Measurements from ENCODE around the gene CDH12. TPM values are rescaled to one million over a fixed set of nuclear protein-coding genes. Genes with fewer than 3 reads are reported as not detected.

Gene CDH12
- total RNA-seq, 1 experiment from 2014 or later: not detected

DNA sequence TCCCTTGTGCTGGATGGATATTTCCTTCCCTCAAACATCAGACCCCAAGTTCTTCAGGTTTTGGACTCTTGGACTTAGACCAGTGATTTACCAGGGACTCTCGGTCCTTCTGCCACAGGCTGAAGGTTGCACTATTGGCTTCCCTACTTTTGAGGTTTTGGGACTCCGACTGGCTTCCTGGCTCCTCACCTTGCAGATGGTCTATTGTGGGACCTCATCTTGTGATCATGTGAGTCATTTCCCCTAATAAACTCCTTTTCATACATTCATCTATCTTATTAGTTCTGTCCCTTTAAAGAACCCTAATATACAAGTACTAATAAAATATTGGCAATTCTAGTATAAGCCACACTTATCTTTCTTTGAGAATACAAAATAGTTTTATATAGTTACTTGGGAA is 1078.9 kb downstream of the CDH12 start (continued):
- no peak for TF ChIP-seq EZH2 (IDR thresholded peaks at IDR 0.05)

DNA sequence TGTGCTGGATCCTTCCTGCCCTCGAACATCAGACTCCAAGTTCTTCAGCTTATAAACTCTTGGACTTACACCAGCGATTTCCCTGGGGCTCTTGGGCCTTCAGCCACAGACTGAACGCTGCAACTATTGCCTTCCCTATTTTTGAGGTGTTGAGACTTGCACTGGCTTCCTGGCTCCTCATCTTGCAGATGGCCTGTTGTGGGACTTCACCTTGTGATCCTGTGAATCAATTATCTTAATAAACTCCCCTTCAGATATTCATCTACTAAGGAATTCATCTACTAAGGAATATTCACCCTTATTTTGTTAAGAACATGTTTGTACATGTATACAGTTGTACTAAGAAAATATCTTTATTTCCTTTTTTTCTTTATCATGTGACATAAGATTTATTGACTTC is 1079.7 kb downstream of the CDH12 start:
- no peak overlapping the region for H3K4me3 ChIP-seq (replicated peaks in 1 of 2; ENCODE audit: low read depth in 1 of 2, low read length in 2 of 2)
- H3K4me1 ChIP-seq (ENCODE audit: control insufficient read depth in 1 of 2, insufficient read depth in 2 of 2, low read length in 2 of 2): no peaks in the 10 kb centered on the region
- CTCF ChIA-PET: no interaction called here
- H3K79me2 ChIP-seq (ENCODE audit: insufficient read depth, low read length): no peaks in the 10 kb centered on the region
- BruUV-seq (replicated peaks): no TSS peak
- RAD21 ChIA-PET (ENCODE audit: low non-redundant PET in 1 of 2, low total read pairs in 2 of 2, uncharacterized antibody in 2 of 2, unreplicated experiment in 2 of 2): no interaction called here
- H3K27ac ChIP-seq (ENCODE audit: low read depth, low read length): no peak overlapping the region
- peaks cover 10 to 19% of the 10 kb centered on the region in 2 experiments; a peak in 2 of 4 replicates for H3K9me3 ChIP-seq (ENCODE audit: control insufficient read depth in 1 of 2, insufficient read depth in 1 of 2, low read depth in 1 of 2, low read length in 2 of 2)
- no peak overlapping the region for H3K9ac ChIP-seq (ENCODE audit: low read length)
- H3K4me2 ChIP-seq (ENCODE audit: low read length): no peak overlapping the region
- H3K36me3 ChIP-seq (ENCODE audit: control insufficient read depth in 1 of 2, insufficient read depth in 2 of 2, low read length in 2 of 2): no peaks in the 10 kb centered on the region
- POLR2A ChIA-PET: no interaction called here
- intact Hi-C loops (cut with micrococcal nuclease): no loop called here
- no peaks in the 10 kb centered on the region for H3K27me3 ChIP-seq (ENCODE audit: insufficient read depth, low read length)
- DNase-seq (ENCODE audit: low read depth, low spot score) (no peak), ATAC-seq (no peak)
- TF ChIP-seq TCF7L2 (IDR thresholded peaks at IDR 0.05; ENCODE audit: borderline replicate concordance, extremely low read depth, insufficient read depth, insufficient read length): no peak
- no peak for TF ChIP-seq ELF1 (IDR thresholded peaks at IDR 0.05; ENCODE audit: borderline replicate concordance, low read depth)
- no peak for TF ChIP-seq SRF (IDR thresholded peaks at IDR 0.05; ENCODE audit: low read depth)
- TF ChIP-seq POLR2AphosphoS5 (IDR thresholded peaks at IDR 0.05; ENCODE audit: low read depth, low read length): no peak
- TF ChIP-seq CBX3 (IDR thresholded peaks at IDR 0.05; ENCODE audit: low read depth): no peak
- no peak for TF ChIP-seq EZH2 (IDR thresholded peaks at IDR 0.05)
- TF ChIP-seq ZBTB33 (IDR thresholded peaks at IDR 0.05; ENCODE audit: extremely low read depth, insufficient replicate concordance, low read length): no peak
- no peak for TF ChIP-seq REST (IDR thresholded peaks at IDR 0.05; ENCODE audit: low read depth)
- no peak for TF ChIP-seq ZFX (IDR thresholded peaks at IDR 0.05)
- TF ChIP-seq JUND (IDR thresholded peaks at IDR 0.05): no peak
- TF ChIP-seq CEBPB (IDR thresholded peaks at IDR 0.05; ENCODE audit: low read depth): no peak
- TF ChIP-seq RAD21 (IDR thresholded peaks at IDR 0.05; ENCODE audit: low read depth): no peak
- no peak for TF ChIP-seq SIN3A (IDR thresholded peaks at IDR 0.05; ENCODE audit: low read depth)
- TF ChIP-seq, protein P1, sequence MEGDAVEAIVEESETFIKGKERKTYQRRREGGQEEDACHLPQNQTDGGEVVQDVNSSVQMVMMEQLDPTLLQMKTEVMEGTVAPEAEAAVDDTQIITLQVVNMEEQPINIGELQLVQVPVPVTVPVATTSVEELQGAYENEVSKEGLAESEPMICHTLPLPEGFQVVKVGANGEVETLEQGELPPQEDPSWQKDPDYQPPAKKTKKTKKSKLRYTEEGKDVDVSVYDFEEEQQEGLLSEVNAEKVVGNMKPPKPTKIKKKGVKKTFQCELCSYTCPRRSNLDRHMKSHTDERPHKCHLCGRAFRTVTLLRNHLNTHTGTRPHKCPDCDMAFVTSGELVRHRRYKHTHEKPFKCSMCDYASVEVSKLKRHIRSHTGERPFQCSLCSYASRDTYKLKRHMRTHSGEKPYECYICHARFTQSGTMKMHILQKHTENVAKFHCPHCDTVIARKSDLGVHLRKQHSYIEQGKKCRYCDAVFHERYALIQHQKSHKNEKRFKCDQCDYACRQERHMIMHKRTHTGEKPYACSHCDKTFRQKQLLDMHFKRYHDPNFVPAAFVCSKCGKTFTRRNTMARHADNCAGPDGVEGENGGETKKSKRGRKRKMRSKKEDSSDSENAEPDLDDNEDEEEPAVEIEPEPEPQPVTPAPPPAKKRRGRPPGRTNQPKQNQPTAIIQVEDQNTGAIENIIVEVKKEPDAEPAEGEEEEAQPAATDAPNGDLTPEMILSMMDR (IDR thresholded peaks at IDR 0.05 in 2 of 3, conservative IDR thresholded peaks at IDR 0.05 in 1 of 3; ENCODE audit: borderline replicate concordance in 1 of 3, insufficient read depth in 1 of 3, low read depth in 2 of 3, low read length in 2 of 3): no peak
- no peak for TF ChIP-seq EGR1 (IDR thresholded peaks at IDR 0.05; ENCODE audit: low read depth)
- TF ChIP-seq MAX (IDR thresholded peaks at IDR 0.05): no peak
- no peak for TF ChIP-seq YY1 (IDR thresholded peaks at IDR 0.05; ENCODE audit: extremely low read depth, insufficient replicate concordance, low read depth, low read length)
- no peak for TF ChIP-seq ATF3 (IDR thresholded peaks at IDR 0.05)
- no peak for TF ChIP-seq EZH2phosphoT487 (IDR thresholded peaks at IDR 0.05; ENCODE audit: borderline replicate concordance)
- no peak for TF ChIP-seq FOSL1 (IDR thresholded peaks at IDR 0.05; ENCODE audit: low read depth)
- H4K20me1 ChIP-seq (ENCODE audit: insufficient read depth): no peaks in the 10 kb centered on the region
- H2AFZ ChIP-seq (ENCODE audit: low read depth, low read length, poor library complexity, severe bottlenecking): no peak overlapping the region
- H3K9me2 ChIP-seq (ENCODE audit: insufficient read depth): no peaks in the 10 kb centered on the region
